H1 (cell line): ENCODE data around the gene BBX. TPM values are rescaled to one million over a fixed set of nuclear protein-coding genes. Genes with fewer than 3 reads are reported as not detected.

Source experiments
- CTCF ChIA-PET: fragments of 300-600 bp; sonication (Branson Sonifier 250); formaldehyde crosslinking; loops from one replicate; lab custom pipeline; 2021; ENCODE audit not compliant: partially characterized antibody; lab: Charles Lee
- POLR2A ChIA-PET: fragments of 300-600 bp; sonication (Branson Sonifier 250); formaldehyde crosslinking; loops from one replicate; lab custom pipeline; 2021; ENCODE audit warnings: inconsistent platforms; ENCODE audit not compliant: partially characterized antibody; lab: Charles Lee
- DNase-seq, 2 experiments: peaks; one replicate each; pipeline versions ENCODE4 v3.0.0 to v3.0.0-alpha.2; 2010 to 2022; ENCODE audit warnings: low spot score in 2 of 2, low read depth in 1 of 2, mixed read lengths in 1 of 2
- FAIRE-seq: peaks from 2 replicates; lab custom pipeline; 2011; peaks lifted over from hg19 to GRCh38; lab: Jason Lieb, UNC
- H2AFZ ChIP-seq: 2 replicates; pipeline ENCODE4 v1.8.1; 2012; ENCODE audit warnings: low read length, inconsistent platforms
- H2AK5ac ChIP-seq: 2 replicates; pipeline ENCODE4 v1.6.1; 2013; ENCODE audit warnings: low read depth, low read length
- H2BK120ac ChIP-seq: replicated peaks from 2 replicates; pipeline ENCODE3; 2013; ENCODE audit warnings: low read depth, low read length, inconsistent platforms
- H2BK12ac ChIP-seq: 2 replicates; pipeline ENCODE4 v1.6.1; 2013; ENCODE audit warnings: low read depth, low read length
- H2BK15ac ChIP-seq: 2 replicates; pipeline ENCODE4 v1.6.1; 2013; ENCODE audit warnings: low read length
- H2BK20ac ChIP-seq: 2 replicates; pipeline ENCODE4 v1.6.1; 2013; ENCODE audit warnings: low read length
- H2BK5ac ChIP-seq: 2 replicates; pipeline ENCODE4 v1.6.1; 2013; ENCODE audit warnings: low read depth, low read length
- H3K14ac ChIP-seq: 2 replicates; pipeline ENCODE4 v1.6.1; 2013; ENCODE audit warnings: inconsistent platforms; ENCODE audit not compliant: insufficient read length
- H3K18ac ChIP-seq: 2 replicates; pipeline ENCODE4 v1.6.1; 2013; ENCODE audit warnings: low read length; ENCODE audit errors: extremely low read depth
- H3K23ac ChIP-seq: 2 replicates; pipeline ENCODE4 v1.6.1; 2013; ENCODE audit warnings: inconsistent platforms; ENCODE audit not compliant: insufficient read length
- H3K23me2 ChIP-seq: 2 replicates; pipeline ENCODE4 v1.6.1; 2013; ENCODE audit warnings: low read depth, low read length
- H3K27ac ChIP-seq: 2 replicates; pipeline ENCODE4 v1.6.1; 2011; ENCODE audit warnings: low read depth, low read length, inconsistent platforms
- H3K27me3 ChIP-seq, 4 experiments: replicated peaks in 1 of 4; 1 replicate in 1 of 4; 2 replicates in 3 of 4; pipeline versions ENCODE4 v1.6.1 to v1.8.1; 2011 to 2013; ENCODE audit warnings: low read length in 3 of 4, mild to moderate bottlenecking in 3 of 4, inconsistent platforms in 2 of 4, mixed read lengths in 2 of 4, moderate library complexity in 1 of 4; ENCODE audit not compliant: control insufficient read depth in 3 of 4, insufficient read depth in 3 of 4; ENCODE audit errors: extremely low read depth in 1 of 4
- H3K36me3 ChIP-seq, 4 experiments: 2 replicates each; pipeline versions ENCODE4 v1.6.1 to v1.8.1; 2011 to 2013; ENCODE audit warnings: mild to moderate bottlenecking in 4 of 4, low read length in 3 of 4, moderate library complexity in 2 of 4, control low read depth in 1 of 4, inconsistent platforms in 1 of 4; ENCODE audit not compliant: insufficient read depth in 4 of 4, control insufficient read depth in 2 of 4
- H3K4ac ChIP-seq: replicated peaks from 2 replicates; pipeline ENCODE3; 2013; ENCODE audit warnings: low read length, low read depth, mixed read lengths, inconsistent platforms; ENCODE audit not compliant: insufficient read length
- H3K4me1 ChIP-seq, 4 experiments: replicated peaks in 1 of 4; 1 replicate in 1 of 4; 2 replicates in 3 of 4; pipeline versions ENCODE4 v1.6.1 to v1.8.1; 2011 to 2013; ENCODE audit warnings: low read length in 3 of 4, inconsistent platforms in 2 of 4, mixed read lengths in 1 of 4; ENCODE audit not compliant: insufficient read depth in 4 of 4, control insufficient read depth in 3 of 4
- H3K4me2 ChIP-seq, 2 experiments: 2 replicates each; pipeline versions ENCODE4 v1.6.1 to v1.8.1; 2011 to 2013; ENCODE audit warnings: low read depth in 2 of 2, low read length in 2 of 2, control low read depth in 1 of 2, inconsistent platforms in 1 of 2, mild to moderate bottlenecking in 1 of 2; ENCODE audit not compliant: insufficient read depth in 1 of 2
- H3K4me3 ChIP-seq, 4 experiments: fragments of 200-600, 300-600 bp in 1 of 4; sonication (generic), shearing (Covaris generic), sonication (Bioruptor Twin) in 1 of 4; 2 replicates each; pipeline versions ENCODE4 v1.5.1 to v1.8.1; 2011 to 2016; ENCODE audit warnings: low read length in 4 of 4, low read depth in 3 of 4, control low read depth in 2 of 4, inconsistent platforms in 2 of 4, mild to moderate bottlenecking in 2 of 4, mixed read lengths in 1 of 4, moderate library complexity in 1 of 4; ENCODE audit not compliant: insufficient read depth in 2 of 4; ENCODE audit errors: extremely low read depth in 1 of 4
- H3K56ac ChIP-seq: replicated peaks from 2 replicates; pipeline ENCODE3; 2013; ENCODE audit warnings: low read depth, mild to moderate bottlenecking, mixed read lengths, low read length, inconsistent platforms; ENCODE audit not compliant: insufficient read length
- H3K79me1 ChIP-seq: 2 replicates; pipeline ENCODE4 v1.6.1; 2013; ENCODE audit warnings: low read depth, low read length, control low read depth
- H3K79me2 ChIP-seq, 2 experiments: 2 replicates each; pipeline versions ENCODE4 v1.6.1 to v1.8.1; 2012 to 2013; ENCODE audit warnings: low read length in 2 of 2, mild to moderate bottlenecking in 2 of 2, inconsistent platforms in 1 of 2; ENCODE audit not compliant: insufficient read depth in 2 of 2, control insufficient read depth in 1 of 2
- H3K9ac ChIP-seq, 4 experiments: replicated peaks in 1 of 4; 1 replicate in 1 of 4; 2 replicates in 3 of 4; pipeline versions ENCODE4 v1.6.1 to v1.8.1; 2011 to 2013; ENCODE audit warnings: low read depth in 3 of 4, low read length in 3 of 4, control low read depth in 2 of 4, mild to moderate bottlenecking in 2 of 4, moderate library complexity in 2 of 4, inconsistent platforms in 1 of 4; ENCODE audit errors: extremely low read depth in 1 of 4
- H3K9me3 ChIP-seq, 2 experiments: 2 replicates each; pipeline versions ENCODE4 v1.6.1 to v1.8.1; 2012 to 2013; ENCODE audit warnings: mild to moderate bottlenecking in 2 of 2, moderate library complexity in 2 of 2, control low read depth in 1 of 2, inconsistent platforms in 1 of 2, low read depth in 1 of 2, low read length in 1 of 2, mixed read lengths in 1 of 2; ENCODE audit not compliant: insufficient read depth in 2 of 2
- H4K20me1 ChIP-seq, 2 experiments: replicated peaks in 1 of 2; 2 replicates each; pipeline versions ENCODE3 to v1.8.1; 2011 to 2013; ENCODE audit warnings: inconsistent platforms in 2 of 2, low read length in 2 of 2, mild to moderate bottlenecking in 1 of 2; ENCODE audit not compliant: insufficient read depth in 2 of 2, control insufficient read depth in 1 of 2
- H4K5ac ChIP-seq: 2 replicates; pipeline ENCODE4 v1.6.1; 2013; ENCODE audit warnings: low read length, low read depth, mixed read lengths, inconsistent platforms; ENCODE audit not compliant: insufficient read length
- H4K8ac ChIP-seq: 2 replicates; pipeline ENCODE4 v1.8.0; 2013; ENCODE audit warnings: mild to moderate bottlenecking, moderate library complexity, low read length, inconsistent platforms; ENCODE audit not compliant: insufficient read depth; ENCODE audit errors: extremely low read depth
- H4K91ac ChIP-seq: replicated peaks from 2 replicates; pipeline ENCODE3; 2013; ENCODE audit warnings: low read length, mixed read lengths, inconsistent platforms; ENCODE audit not compliant: insufficient read length
- POLR2AphosphoS5 ChIP-seq: IDR thresholded peaks from 2 replicates; pipeline ENCODE4 v1.6.1; 2011; ENCODE audit warnings: low read depth, low read length
- polyA plus RNA-seq, 7 experiments: library from polyadenylated mRNA; depleted of rRNA in 3 of 7; stranded (reverse) in 5 of 7; unstranded in 2 of 7; fragments of >200 nt in 5 of 7; fragments of 200-250 nt in 2 of 7; gene quantifications; 1 replicate in 5 of 7; 2 replicates in 1 of 7; 4 replicates in 1 of 7; pipeline versions ENCODE4 v1.2.1 to v1.2.3, GENCODE V29; 2011 to 2013; ENCODE audit warnings: missing spikeins in 2 of 7, mixed read lengths in 2 of 7
- total RNA-seq: library from RNA; stranded (reverse); fragmentation: NEBNext Ultra II Directional; extraction: Animal tissue kit (Norgen Biotek cat#: 25700); gene quantifications from 2 replicates; pipeline ENCODE4 v1.2.1, GENCODE V29; 2021
- TF ChIP-seq, protein P1 (sequence below): fragments of 300-600 bp; sonication (generic); IDR thresholded peaks from 2 replicates; pipeline ENCODE4 v1.7.1; 2012; ENCODE audit warnings: low read length, moderate library complexity, mild to moderate bottlenecking, inconsistent platforms; ENCODE audit not compliant: insufficient replicate concordance

Gene BBX
- total and polyA plus RNA-seq, 2 of the 8 experiments (the other 6 are each of a cell fraction or from before 2014, with no cell fraction given), result 11.0 to 42.5 TPM

DNA sequence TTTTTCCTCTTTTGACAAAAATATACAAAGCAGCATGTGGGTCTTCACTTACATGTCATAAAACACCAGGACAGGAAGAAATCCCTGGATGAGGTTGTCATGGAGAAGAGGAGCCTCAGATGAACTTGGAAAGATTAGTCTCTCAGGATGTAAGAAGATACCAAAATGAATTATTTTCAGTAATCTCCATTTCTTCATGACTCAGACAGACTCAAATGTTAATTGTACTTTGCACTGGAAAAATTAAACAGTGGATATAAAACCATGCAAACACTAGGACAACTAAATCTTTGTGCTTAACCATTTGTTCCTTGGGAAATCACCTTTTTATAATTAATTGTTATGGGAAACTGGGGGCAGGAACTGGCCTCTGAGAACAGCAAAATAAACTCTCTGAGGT is 331.1 kb downstream of the BBX start:
- CTCF ChIA-PET, result interaction anchor here (1.5 kb wide), 1 partner anchor 8 kb away, joined by 5 read pairs; no protein-coding TSS in a partner anchor
- no peak overlapping the region for H2BK5ac ChIP-seq
- TF ChIP-seq POLR2AphosphoS5, result no peak
- TF ChIP-seq, protein P1, sequence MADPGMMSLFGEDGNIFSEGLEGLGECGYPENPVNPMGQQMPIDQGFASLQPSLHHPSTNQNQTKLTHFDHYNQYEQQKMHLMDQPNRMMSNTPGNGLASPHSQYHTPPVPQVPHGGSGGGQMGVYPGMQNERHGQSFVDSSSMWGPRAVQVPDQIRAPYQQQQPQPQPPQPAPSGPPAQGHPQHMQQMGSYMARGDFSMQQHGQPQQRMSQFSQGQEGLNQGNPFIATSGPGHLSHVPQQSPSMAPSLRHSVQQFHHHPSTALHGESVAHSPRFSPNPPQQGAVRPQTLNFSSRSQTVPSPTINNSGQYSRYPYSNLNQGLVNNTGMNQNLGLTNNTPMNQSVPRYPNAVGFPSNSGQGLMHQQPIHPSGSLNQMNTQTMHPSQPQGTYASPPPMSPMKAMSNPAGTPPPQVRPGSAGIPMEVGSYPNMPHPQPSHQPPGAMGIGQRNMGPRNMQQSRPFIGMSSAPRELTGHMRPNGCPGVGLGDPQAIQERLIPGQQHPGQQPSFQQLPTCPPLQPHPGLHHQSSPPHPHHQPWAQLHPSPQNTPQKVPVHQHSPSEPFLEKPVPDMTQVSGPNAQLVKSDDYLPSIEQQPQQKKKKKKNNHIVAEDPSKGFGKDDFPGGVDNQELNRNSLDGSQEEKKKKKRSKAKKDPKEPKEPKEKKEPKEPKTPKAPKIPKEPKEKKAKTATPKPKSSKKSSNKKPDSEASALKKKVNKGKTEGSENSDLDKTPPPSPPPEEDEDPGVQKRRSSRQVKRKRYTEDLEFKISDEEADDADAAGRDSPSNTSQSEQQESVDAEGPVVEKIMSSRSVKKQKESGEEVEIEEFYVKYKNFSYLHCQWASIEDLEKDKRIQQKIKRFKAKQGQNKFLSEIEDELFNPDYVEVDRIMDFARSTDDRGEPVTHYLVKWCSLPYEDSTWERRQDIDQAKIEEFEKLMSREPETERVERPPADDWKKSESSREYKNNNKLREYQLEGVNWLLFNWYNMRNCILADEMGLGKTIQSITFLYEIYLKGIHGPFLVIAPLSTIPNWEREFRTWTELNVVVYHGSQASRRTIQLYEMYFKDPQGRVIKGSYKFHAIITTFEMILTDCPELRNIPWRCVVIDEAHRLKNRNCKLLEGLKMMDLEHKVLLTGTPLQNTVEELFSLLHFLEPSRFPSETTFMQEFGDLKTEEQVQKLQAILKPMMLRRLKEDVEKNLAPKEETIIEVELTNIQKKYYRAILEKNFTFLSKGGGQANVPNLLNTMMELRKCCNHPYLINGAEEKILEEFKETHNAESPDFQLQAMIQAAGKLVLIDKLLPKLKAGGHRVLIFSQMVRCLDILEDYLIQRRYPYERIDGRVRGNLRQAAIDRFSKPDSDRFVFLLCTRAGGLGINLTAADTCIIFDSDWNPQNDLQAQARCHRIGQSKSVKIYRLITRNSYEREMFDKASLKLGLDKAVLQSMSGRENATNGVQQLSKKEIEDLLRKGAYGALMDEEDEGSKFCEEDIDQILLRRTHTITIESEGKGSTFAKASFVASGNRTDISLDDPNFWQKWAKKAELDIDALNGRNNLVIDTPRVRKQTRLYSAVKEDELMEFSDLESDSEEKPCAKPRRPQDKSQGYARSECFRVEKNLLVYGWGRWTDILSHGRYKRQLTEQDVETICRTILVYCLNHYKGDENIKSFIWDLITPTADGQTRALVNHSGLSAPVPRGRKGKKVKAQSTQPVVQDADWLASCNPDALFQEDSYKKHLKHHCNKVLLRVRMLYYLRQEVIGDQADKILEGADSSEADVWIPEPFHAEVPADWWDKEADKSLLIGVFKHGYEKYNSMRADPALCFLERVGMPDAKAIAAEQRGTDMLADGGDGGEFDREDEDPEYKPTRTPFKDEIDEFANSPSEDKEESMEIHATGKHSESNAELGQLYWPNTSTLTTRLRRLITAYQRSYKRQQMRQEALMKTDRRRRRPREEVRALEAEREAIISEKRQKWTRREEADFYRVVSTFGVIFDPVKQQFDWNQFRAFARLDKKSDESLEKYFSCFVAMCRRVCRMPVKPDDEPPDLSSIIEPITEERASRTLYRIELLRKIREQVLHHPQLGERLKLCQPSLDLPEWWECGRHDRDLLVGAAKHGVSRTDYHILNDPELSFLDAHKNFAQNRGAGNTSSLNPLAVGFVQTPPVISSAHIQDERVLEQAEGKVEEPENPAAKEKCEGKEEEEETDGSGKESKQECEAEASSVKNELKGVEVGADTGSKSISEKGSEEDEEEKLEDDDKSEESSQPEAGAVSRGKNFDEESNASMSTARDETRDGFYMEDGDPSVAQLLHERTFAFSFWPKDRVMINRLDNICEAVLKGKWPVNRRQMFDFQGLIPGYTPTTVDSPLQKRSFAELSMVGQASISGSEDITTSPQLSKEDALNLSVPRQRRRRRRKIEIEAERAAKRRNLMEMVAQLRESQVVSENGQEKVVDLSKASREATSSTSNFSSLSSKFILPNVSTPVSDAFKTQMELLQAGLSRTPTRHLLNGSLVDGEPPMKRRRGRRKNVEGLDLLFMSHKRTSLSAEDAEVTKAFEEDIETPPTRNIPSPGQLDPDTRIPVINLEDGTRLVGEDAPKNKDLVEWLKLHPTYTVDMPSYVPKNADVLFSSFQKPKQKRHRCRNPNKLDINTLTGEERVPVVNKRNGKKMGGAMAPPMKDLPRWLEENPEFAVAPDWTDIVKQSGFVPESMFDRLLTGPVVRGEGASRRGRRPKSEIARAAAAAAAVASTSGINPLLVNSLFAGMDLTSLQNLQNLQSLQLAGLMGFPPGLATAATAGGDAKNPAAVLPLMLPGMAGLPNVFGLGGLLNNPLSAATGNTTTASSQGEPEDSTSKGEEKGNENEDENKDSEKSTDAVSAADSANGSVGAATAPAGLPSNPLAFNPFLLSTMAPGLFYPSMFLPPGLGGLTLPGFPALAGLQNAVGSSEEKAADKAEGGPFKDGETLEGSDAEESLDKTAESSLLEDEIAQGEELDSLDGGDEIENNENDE, result no peak

More for the DNA sequence above, 331.1 kb downstream of the BBX start:
- Histone ChIP-seq H2BK20ac (no peak overlapping the region), H3K36me3 (no peaks in the 10 kb centered on the region), H3K4me2 (no peak overlapping the region), H3K4ac (no peak overlapping the region), H2AFZ (no peak overlapping the region), H4K5ac (no peak overlapping the region), H3K9me3 (no peaks in the 10 kb centered on the region), H3K9ac (no peak overlapping the region), H3K23ac (no peak overlapping the region), H3K4me3 (no peak overlapping the region), H2BK120ac (no peak overlapping the region), H3K79me2 (no peaks in the 10 kb centered on the region), H3K14ac (no peak overlapping the region), H3K27me3 (no peaks in the 10 kb centered on the region), H4K91ac (no peak overlapping the region), H3K23me2 (no peaks in the 10 kb centered on the region), H4K20me1 (no peaks in the 10 kb centered on the region), H3K27ac (no peak overlapping the region), H2AK5ac (no peak overlapping the region), H3K18ac (no peak overlapping the region), H3K4me1 (no peaks in the 10 kb centered on the region), H4K8ac (no peak overlapping the region), H3K56ac (no peak overlapping the region), H2BK15ac (no peak overlapping the region), H3K79me1 (no peaks in the 10 kb centered on the region), H2BK12ac (no peak overlapping the region)
- POLR2A ChIA-PET, result no interaction called here
- FAIRE-seq (no peak), DNase-seq (no peak)
